ENCODE results near the gene NADK2.

The NADK2 gene

GRCh38 chr5:36244076-36244475 is 2.4 kb upstream of the NADK2 start:
- no peak for DNase-seq

GRCh38 chr5:36243653-36244052 is 1.9 kb upstream of the NADK2 start:
- DNase-seq, result no peak

GRCh38 chr5:36242534-36243485 is 1.1 kb upstream of the NADK2 start:
- no peak for DNase-seq

GRCh38 chr5:36240779-36241630 is 720 bp downstream of the NADK2 start:
- peak in 1 of 2 donors; percentile 18 for DNase-seq

GRCh38 chr5:36239370-36240293 is 2.1 kb downstream of the NADK2 start:
- no peak for DNase-seq

GRCh38 chr5:36238502-36239295 is 3.0 kb downstream of the NADK2 start:
- DNase-seq, result no peak

- DNase-seq, result no peak
Measured at GRCh38 chr5:36237751-36238150, 4.0 kb downstream of the NADK2 start.

- no peak for DNase-seq
Measured at GRCh38 chr5:36236801-36237200, 4.9 kb downstream of the NADK2 start.

GRCh38 chr5:36232533-36232932 is 9.2 kb downstream of the NADK2 start:
- DNase-seq, result no peak

- DNase-seq, result no peak
Measured at GRCh38 chr5:36230151-36230790, 11.5 kb downstream of the NADK2 start.

GRCh38 chr5:36228505-36228904 is 13.2 kb downstream of the NADK2 start:
- no peak for DNase-seq

- DNase-seq, result no peak
Measured at GRCh38 chr5:36227046-36227445, 14.7 kb downstream of the NADK2 start.

GRCh38 chr5:36222620-36223019 is 19.1 kb downstream of the NADK2 start:
- no peak for DNase-seq

- no peak for DNase-seq
Measured at GRCh38 chr5:36217988-36218387, 23.7 kb downstream of the NADK2 start.

- DNase-seq, result no peak
Measured at GRCh38 chr5:36217567-36217966, 24.2 kb downstream of the NADK2 start.

- DNase-seq, result no peak
Measured at GRCh38 chr5:36215910-36216309, 25.8 kb downstream of the NADK2 start.

- no peak for DNase-seq
Measured at GRCh38 chr5:36214436-36214835, 27.3 kb downstream of the NADK2 start.

GRCh38 chr5:36209664-36210063 is 32.1 kb downstream of the NADK2 start:
- DNase-seq, result no peak

GRCh38 chr5:36208786-36209185 is 32.9 kb downstream of the NADK2 start:
- no peak for DNase-seq

- no peak for DNase-seq
Measured at GRCh38 chr5:36206913-36207312, 34.8 kb downstream of the NADK2 start.

- no peak for DNase-seq
Measured at GRCh38 chr5:36205329-36205728, 36.4 kb downstream of the NADK2 start.
